Caco-2 (cell line): ENCODE results near the gene AGL. TPM values are rescaled to one million over a fixed set of nuclear protein-coding genes. Genes with fewer than 3 reads are reported as not detected.
A peak's percentile ranks its signal among the peaks of the same experiment; 100 is the strongest.
"Not testable (repeated sequence)": the region's sequence is repeated elsewhere in the genome, so short reads cannot be mapped to it uniquely, and the experiment has no call there.

Experiments used
- BruUV-seq: library from RNA; stranded (reverse); fragments of 400-500 nt; replicated peaks from 2 replicates; lab custom pipeline; 2021; lab: Mats Ljungman, UMichigan
- CTCF ChIA-PET: fragments of 300-600 bp; sonication (Branson Sonifier 250); formaldehyde crosslinking; loops from one replicate; lab custom pipeline; 2022; ENCODE audit warnings: antibody characterized with exemption; lab: Charles Lee
- POLR2A ChIA-PET: fragments of 300-600 bp; sonication (Branson Sonifier 250); formaldehyde crosslinking; loops from one replicate; lab custom pipeline; 2022; ENCODE audit warnings: antibody characterized with exemption; lab: Charles Lee
- DNase-seq, 2 experiments: peaks; one replicate each; pipeline versions ENCODE4 v3.0.0 to v3.0.0-alpha.2; 2020 to 2022
- H3K27me3 ChIP-seq: replicated peaks from 2 replicates; pipeline ENCODE4 v1.6.0; 2011; ENCODE audit warnings: low read length; ENCODE audit not compliant: control insufficient read depth, insufficient read depth
- H3K36me3 ChIP-seq: 2 replicates; pipeline ENCODE4 v1.5.1; 2011; ENCODE audit warnings: low read length; ENCODE audit not compliant: control insufficient read depth, insufficient read depth
- H3K4me1 ChIP-seq: fragments of 250-450 bp; sonication (Bioruptor Pico); 2 replicates; pipeline ENCODE4 v1.5.1; 2020; ENCODE audit warnings: mild to moderate bottlenecking
- H3K4me3 ChIP-seq: 2 replicates; pipeline ENCODE4 v1.5.1; 2011; ENCODE audit warnings: low read depth, mild to moderate bottlenecking, control low read depth, low read length
- H3K9me3 ChIP-seq: fragments of 250-450 bp; sonication (Bioruptor Pico); 2 replicates; pipeline ENCODE4 v1.5.1; 2020; ENCODE audit warnings: mild to moderate bottlenecking, moderate library complexity
- H3K27ac Mint-ChIP-seq: one replicate; pipeline ENCODE4 v1.8.0; 2022; ENCODE audit warnings: mixed read lengths; ENCODE audit not compliant: unreplicated experiment
- H3K27me3 Mint-ChIP-seq: one replicate; pipeline ENCODE4 v1.8.0; 2022; ENCODE audit warnings: mixed read lengths; ENCODE audit not compliant: insufficient read depth, unreplicated experiment
- H3K36me3 Mint-ChIP-seq: one replicate; pipeline ENCODE4 v1.8.0; 2022; ENCODE audit warnings: mild to moderate bottlenecking, mixed read lengths; ENCODE audit not compliant: insufficient read depth, unreplicated experiment
- H3K4me1 Mint-ChIP-seq: one replicate; pipeline ENCODE4 v1.8.0; 2022; ENCODE audit warnings: low read depth, mixed read lengths; ENCODE audit not compliant: unreplicated experiment
- H3K4me3 Mint-ChIP-seq: one replicate; pipeline ENCODE4 v1.8.0; 2022; ENCODE audit warnings: mild to moderate bottlenecking, moderate library complexity, mixed read lengths; ENCODE audit not compliant: unreplicated experiment
- H3K9me3 Mint-ChIP-seq: one replicate; pipeline ENCODE4 v1.8.0; 2022; ENCODE audit warnings: mixed read lengths; ENCODE audit not compliant: unreplicated experiment
- intact Hi-C: fragments of 100-400 bp; cut with micrococcal nuclease; formaldehyde crosslinking; loops from one replicate; pipeline ENCODE4 v1.10.0; 2022; ENCODE audit not compliant: unreplicated experiment
- total RNA-seq: library from RNA; stranded (reverse); gene quantifications from 2 replicates; pipeline ENCODE4 v1.2.3, GENCODE V29; 2022
- TF ChIP-seq, protein P1 (sequence below), 2 experiments: fragments of 200-600 bp in 1 of 2; IDR thresholded peaks; 1 replicate in 1 of 2; 2 replicates in 1 of 2; pipeline versions ENCODE4 v1.5.1 to v1.8.0; 2011 to 2022; ENCODE audit warnings: antibody characterized with exemption in 1 of 2, control low read depth in 1 of 2, inconsistent platforms in 1 of 2, low read depth in 1 of 2, low read length in 1 of 2, mild to moderate bottlenecking in 1 of 2, moderate library complexity in 1 of 2; ENCODE audit not compliant: insufficient read depth in 1 of 2, severe bottlenecking in 1 of 2, unreplicated experiment in 1 of 2

AGL gene
- total RNA-seq, 1 experiment from 2014 or later = 23.6 TPM

GRCh38 chr1:99827970-99828369 lies 22.2 kb upstream of the AGL start:
- Histone ChIP-seq H3K36me3 (no peaks in the 10 kb centered on the region), H3K4me3 (no peak overlapping the region), H3K9me3 (no peaks in the 10 kb centered on the region), H3K27me3 (no peaks in the 10 kb centered on the region), H3K4me1 (no peaks in the 10 kb centered on the region)
- ChIA-PET POLR2A (no interaction called here), CTCF (no interaction called here)
- H3K4me1 Mint-ChIP-seq = peaks cover 13% of the 10 kb centered on the region
- BruUV-seq = no TSS peak
- peaks cover 9% of the 10 kb centered on the region for H3K36me3 Mint-ChIP-seq
- H3K27me3 Mint-ChIP-seq = no peaks in the 10 kb centered on the region
- TF ChIP-seq, protein P1, sequence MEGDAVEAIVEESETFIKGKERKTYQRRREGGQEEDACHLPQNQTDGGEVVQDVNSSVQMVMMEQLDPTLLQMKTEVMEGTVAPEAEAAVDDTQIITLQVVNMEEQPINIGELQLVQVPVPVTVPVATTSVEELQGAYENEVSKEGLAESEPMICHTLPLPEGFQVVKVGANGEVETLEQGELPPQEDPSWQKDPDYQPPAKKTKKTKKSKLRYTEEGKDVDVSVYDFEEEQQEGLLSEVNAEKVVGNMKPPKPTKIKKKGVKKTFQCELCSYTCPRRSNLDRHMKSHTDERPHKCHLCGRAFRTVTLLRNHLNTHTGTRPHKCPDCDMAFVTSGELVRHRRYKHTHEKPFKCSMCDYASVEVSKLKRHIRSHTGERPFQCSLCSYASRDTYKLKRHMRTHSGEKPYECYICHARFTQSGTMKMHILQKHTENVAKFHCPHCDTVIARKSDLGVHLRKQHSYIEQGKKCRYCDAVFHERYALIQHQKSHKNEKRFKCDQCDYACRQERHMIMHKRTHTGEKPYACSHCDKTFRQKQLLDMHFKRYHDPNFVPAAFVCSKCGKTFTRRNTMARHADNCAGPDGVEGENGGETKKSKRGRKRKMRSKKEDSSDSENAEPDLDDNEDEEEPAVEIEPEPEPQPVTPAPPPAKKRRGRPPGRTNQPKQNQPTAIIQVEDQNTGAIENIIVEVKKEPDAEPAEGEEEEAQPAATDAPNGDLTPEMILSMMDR (IDR thresholded peaks at IDR 0.05; ENCODE audit: insufficient read depth in 1 of 2, low read depth in 1 of 2, low read length in 1 of 2, severe bottlenecking in 1 of 2, unreplicated experiment in 1 of 2) = no peak
- no peak overlapping the region for H3K4me3 Mint-ChIP-seq
- no peak overlapping the region for H3K27ac Mint-ChIP-seq
- no peak for DNase-seq
- peaks cover 12% of the 10 kb centered on the region for H3K9me3 Mint-ChIP-seq
- intact Hi-C loops = no loop called here

DNA sequence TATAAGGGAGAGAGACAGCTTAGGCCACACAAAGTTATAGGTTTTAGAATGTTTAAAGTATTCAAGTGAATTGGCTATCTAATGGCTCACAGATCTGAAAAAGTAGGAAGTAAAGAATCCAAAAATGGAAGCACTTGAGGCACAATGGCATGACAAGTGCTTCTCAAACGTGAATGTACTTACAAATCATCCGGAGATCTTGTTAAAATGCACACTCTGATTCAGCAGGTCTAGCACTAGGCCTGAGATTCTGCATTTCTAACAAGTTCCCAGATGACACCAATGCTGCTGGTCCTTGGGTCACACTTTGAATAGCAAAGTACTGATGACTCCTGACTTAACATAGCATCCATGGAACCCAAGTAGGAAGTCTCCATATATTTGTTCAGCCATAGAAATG lies 20.9 kb upstream of the AGL start:
- no peak overlapping the region for H3K4me3 Mint-ChIP-seq
- no peak for DNase-seq
- H3K36me3 Mint-ChIP-seq = peaks cover 9% of the 10 kb centered on the region
- peaks cover 13% of the 10 kb centered on the region for H3K4me1 Mint-ChIP-seq
- H3K9me3 Mint-ChIP-seq = peaks cover 12% of the 10 kb centered on the region
- no peak overlapping the region for H3K4me3 ChIP-seq
- no peaks in the 10 kb centered on the region for H3K9me3 ChIP-seq
- no peaks in the 10 kb centered on the region for H3K27me3 ChIP-seq
- no peaks in the 10 kb centered on the region for H3K36me3 ChIP-seq
- TF ChIP-seq, protein P1 (IDR thresholded peaks at IDR 0.05; ENCODE audit: insufficient read depth in 1 of 2, low read depth in 1 of 2, low read length in 1 of 2, severe bottlenecking in 1 of 2, unreplicated experiment in 1 of 2) = no peak
- intact Hi-C loops = no loop called here
- no peak overlapping the region for H3K27ac Mint-ChIP-seq
- CTCF ChIA-PET = no interaction called here
- no peaks in the 10 kb centered on the region for H3K27me3 Mint-ChIP-seq
- no peaks in the 10 kb centered on the region for H3K4me1 ChIP-seq
- BruUV-seq = no TSS peak
- POLR2A ChIA-PET = no interaction called here

GRCh38 chr1:99833911-99834310 lies 16.2 kb upstream of the AGL start:
- intact Hi-C loops, H3K9me3 ChIP-seq, H3K27me3 ChIP-seq, H3K36me3 Mint-ChIP-seq, DNase-seq, H3K4me1 Mint-ChIP-seq, CTCF ChIA-PET, POLR2A ChIA-PET, H3K9me3 Mint-ChIP-seq, H3K4me3 Mint-ChIP-seq, BruUV-seq, H3K4me3 ChIP-seq, H3K27me3 Mint-ChIP-seq, H3K36me3 ChIP-seq: not testable (repeated sequence)
- peak overlapping the region; percentile 35 for H3K27ac Mint-ChIP-seq
- H3K4me1 ChIP-seq = peaks cover 25% of the 10 kb centered on the region

- Mint-ChIP-seq H3K27ac (peak overlapping the region; percentile 83), H3K4me3 (peak overlapping the region; percentile 64)
- H3K9me3 ChIP-seq, H3K36me3 ChIP-seq, H3K4me3 ChIP-seq, H3K9me3 Mint-ChIP-seq, H3K27me3 Mint-ChIP-seq, CTCF ChIA-PET, POLR2A ChIA-PET, H3K4me1 Mint-ChIP-seq, H3K27me3 ChIP-seq, H3K36me3 Mint-ChIP-seq, BruUV-seq: not testable (repeated sequence)
- peaks cover 25% of the 10 kb centered on the region for H3K4me1 ChIP-seq
- intact Hi-C loops = loop anchor here (1.0 to 2.0 kb wide), 2 partner anchors 14 to 28 kb away; partner anchors contain the start of gene AGL
- DNase-seq = peak; percentile 86 to 94
Observed at GRCh38 chr1:99836171-99837103, 13.7 kb upstream of the AGL start.

GRCh38 chr1:99840353-99840752 lies 9.8 kb upstream of the AGL start:
- BruUV-seq, DNase-seq, H3K36me3 ChIP-seq, H3K4me3 Mint-ChIP-seq, POLR2A ChIA-PET, CTCF ChIA-PET, H3K27me3 Mint-ChIP-seq, intact Hi-C loops, H3K4me3 ChIP-seq, H3K9me3 Mint-ChIP-seq, H3K27me3 ChIP-seq, H3K4me1 Mint-ChIP-seq, H3K9me3 ChIP-seq, H3K27ac Mint-ChIP-seq, H3K36me3 Mint-ChIP-seq: not testable (repeated sequence)
- H3K4me1 ChIP-seq = peaks cover 18% of the 10 kb centered on the region
